Mesothelial cell of epicardium (in vitro differentiated cells): ENCODE measurements around the gene FAM229B. TPM values are rescaled to one million over a fixed set of nuclear protein-coding genes. Genes with fewer than 3 reads are reported as not detected.
A peak's percentile ranks its signal among the peaks of the same experiment; 100 is the strongest.

Source experiments
- DNase-seq, 2 experiments: peaks; one replicate each; pipeline ENCODE4 v3.0.0; 2021; ENCODE audit warnings: low spot score in 2 of 2; ENCODE audit not compliant: unreplicated experiment in 2 of 2
- H3K27ac Mint-ChIP-seq: 2 replicates; pipeline ENCODE4 v1.8.0; 2021; ENCODE audit warnings: mixed read lengths
- H3K27me3 Mint-ChIP-seq: 2 replicates; pipeline ENCODE4 v1.8.0; 2021; ENCODE audit warnings: low read depth, mixed read lengths
- H3K36me3 Mint-ChIP-seq: 2 replicates; pipeline ENCODE4 v1.8.0; 2021; ENCODE audit warnings: mixed read lengths
- H3K4me1 Mint-ChIP-seq: 2 replicates; pipeline ENCODE4 v1.8.0; 2021; ENCODE audit warnings: mixed read lengths
- H3K4me3 Mint-ChIP-seq: 2 replicates; pipeline ENCODE4 v1.8.0; 2021; ENCODE audit warnings: mild to moderate bottlenecking, moderate library complexity, mixed read lengths
- H3K9me3 Mint-ChIP-seq: 2 replicates; pipeline ENCODE4 v1.8.0; 2021; ENCODE audit warnings: mixed read lengths
- CTCF ChIP-seq: fragments of 200-600 bp; sonication (generic); IDR thresholded peaks from one replicate; pipeline ENCODE4 v1.5.0; 2021; ENCODE audit warnings: antibody characterized with exemption; ENCODE audit not compliant: unreplicated experiment
- total RNA-seq: library from RNA; stranded (reverse); gene quantifications from 3 replicates; pipeline ENCODE4 v1.2.1, GENCODE V29; 2021

The FAM229B gene
- total RNA-seq, 1 donor from 2014 or later: 23.6 TPM

GRCh38 chr6:112081569-112081968 is 5.8 kb upstream of the FAM229B start:
- no peak overlapping the region for H3K4me3 Mint-ChIP-seq
- no peak for DNase-seq
- TF ChIP-seq CTCF: no peak
- no peaks in the 10 kb centered on the region for H3K27me3 Mint-ChIP-seq
- no peaks in the 10 kb centered on the region for H3K9me3 Mint-ChIP-seq
- H3K36me3 Mint-ChIP-seq: no peaks in the 10 kb centered on the region
- H3K4me1 Mint-ChIP-seq: peaks cover 13% of the 10 kb centered on the region
- no peak overlapping the region for H3K27ac Mint-ChIP-seq

GRCh38 chr6:112085286-112086065 is 1.9 kb upstream of the FAM229B start:
- Mint-ChIP-seq H3K4me1 (peaks cover 13% of the 10 kb centered on the region), H3K4me3 (peak overlapping the region; percentile 3), H3K27ac (no peak overlapping the region), H3K36me3 (no peaks in the 10 kb centered on the region), H3K27me3 (no peaks in the 10 kb centered on the region), H3K9me3 (no peaks in the 10 kb centered on the region)
- DNase-seq: no peak
- no peak for TF ChIP-seq CTCF

DNA sequence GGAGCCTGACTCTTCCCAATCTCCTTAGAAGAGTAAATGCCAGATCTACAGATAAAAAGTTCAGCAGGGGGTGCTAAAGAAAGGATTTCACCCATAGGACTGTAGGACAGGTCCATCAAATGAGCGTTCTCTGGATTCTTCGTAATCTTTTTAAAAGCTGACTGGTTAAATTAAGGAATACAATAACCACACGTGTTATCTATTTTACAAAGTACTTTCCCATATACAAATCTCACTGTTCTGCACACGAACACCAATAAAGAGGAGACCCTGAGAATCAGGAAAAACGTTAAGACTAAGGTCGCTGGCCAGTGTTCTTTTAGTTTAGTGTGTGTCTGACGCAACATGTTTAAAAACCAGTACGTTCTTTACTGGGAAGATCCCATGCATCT is 651 bp upstream of the FAM229B start:
- peaks cover 9% of the 10 kb centered on the region for H3K4me1 Mint-ChIP-seq
- no peak for DNase-seq
- no peaks in the 10 kb centered on the region for H3K9me3 Mint-ChIP-seq
- no peak overlapping the region for H3K27ac Mint-ChIP-seq
- H3K4me3 Mint-ChIP-seq: no peak overlapping the region
- H3K36me3 Mint-ChIP-seq: no peaks in the 10 kb centered on the region
- H3K27me3 Mint-ChIP-seq: peaks cover 1% of the 10 kb centered on the region
- no peak for TF ChIP-seq CTCF

GRCh38 chr6:112087916-112088315 is 525 bp downstream of the FAM229B start:
- no peak for DNase-seq
- Mint-ChIP-seq H3K36me3 (no peaks in the 10 kb centered on the region), H3K27me3 (peaks cover 1% of the 10 kb centered on the region), H3K4me3 (no peak overlapping the region), H3K27ac (no peak overlapping the region), H3K4me1 (peaks cover 3% of the 10 kb centered on the region), H3K9me3 (no peaks in the 10 kb centered on the region)
- TF ChIP-seq CTCF: no peak

DNA sequence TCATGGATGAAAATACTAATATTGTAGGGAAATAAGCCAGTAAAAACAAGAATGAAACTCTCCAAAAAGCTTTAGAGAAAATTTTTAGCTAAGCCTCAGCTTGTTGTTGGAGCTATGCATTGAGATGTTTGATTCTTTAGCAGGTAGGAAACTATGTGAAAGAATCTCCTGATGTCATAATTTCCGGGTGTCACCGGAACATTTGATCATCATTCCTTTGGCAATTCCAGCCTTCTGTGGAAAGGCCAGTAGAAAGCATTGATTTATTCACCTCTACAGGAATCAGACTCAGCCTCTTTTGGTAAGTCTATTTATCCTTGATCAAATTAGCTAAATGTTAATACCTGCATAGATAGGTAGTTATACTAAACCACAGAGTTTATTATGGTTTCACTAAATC is 9.5 kb downstream of the FAM229B start:
- Mint-ChIP-seq H3K4me3 (no peak overlapping the region), H3K9me3 (no peaks in the 10 kb centered on the region), H3K27me3 (no peaks in the 10 kb centered on the region), H3K4me1 (no peaks in the 10 kb centered on the region), H3K27ac (no peak overlapping the region), H3K36me3 (peaks cover 22% of the 10 kb centered on the region)
- no peak for TF ChIP-seq CTCF
- DNase-seq: no peak
